Eye (tissue), 1 donor: Measurements from ENCODE around the gene RNF213.
"Not testable (repeated sequence)": the region's sequence is repeated elsewhere in the genome, so short reads cannot be mapped to it uniquely, and the experiment has no call there.

Source experiments
- DNase-seq: peaks from one replicate; pipeline ENCODE4 v3.0.0-alpha.2; 2015

Gene RNF213

GRCh38 chr17:80401086-80401485 is 140.4 kb downstream of the RNF213 start:
- DNase-seq = not testable (repeated sequence)

DNA sequence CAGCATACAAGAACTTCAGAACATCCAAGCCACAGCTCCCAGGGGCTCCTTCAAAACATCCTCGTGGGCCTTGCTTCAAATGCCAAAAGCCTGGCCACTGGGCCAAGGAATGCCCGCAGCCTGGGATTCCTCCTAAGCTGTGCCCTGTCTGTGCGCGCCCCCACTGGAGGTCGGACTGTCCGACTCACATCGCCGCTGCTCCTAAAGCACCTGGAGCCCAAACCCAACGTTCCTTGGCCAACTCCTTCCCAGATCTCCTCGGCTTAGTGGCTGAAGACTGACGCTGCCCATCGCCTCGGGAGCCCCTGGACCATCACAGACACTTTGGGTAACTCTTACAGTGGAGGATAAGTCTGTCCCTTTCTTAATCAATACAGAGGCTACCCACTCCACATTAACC is 141.4 kb downstream of the RNF213 start:
- DNase-seq = not testable (repeated sequence)

DNA sequence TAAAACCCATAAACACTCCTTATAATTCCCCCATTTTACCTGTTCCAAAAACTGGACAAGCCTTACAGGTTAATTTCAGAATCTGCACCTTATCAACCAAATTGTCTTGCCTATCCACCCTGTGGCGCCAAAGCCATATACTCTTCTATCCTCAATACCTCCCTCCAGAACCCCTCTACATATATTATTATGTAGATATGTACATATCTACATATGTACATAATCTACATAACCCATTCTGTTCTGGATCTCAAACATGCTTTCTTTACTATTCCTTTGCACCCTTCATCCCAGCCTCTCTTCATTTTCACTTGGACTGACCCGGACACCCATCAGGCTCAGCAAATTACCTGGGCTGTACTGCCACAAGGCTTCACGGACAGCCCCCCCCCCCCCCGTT is 142.3 kb downstream of the RNF213 start:
- no peak for DNase-seq

DNA sequence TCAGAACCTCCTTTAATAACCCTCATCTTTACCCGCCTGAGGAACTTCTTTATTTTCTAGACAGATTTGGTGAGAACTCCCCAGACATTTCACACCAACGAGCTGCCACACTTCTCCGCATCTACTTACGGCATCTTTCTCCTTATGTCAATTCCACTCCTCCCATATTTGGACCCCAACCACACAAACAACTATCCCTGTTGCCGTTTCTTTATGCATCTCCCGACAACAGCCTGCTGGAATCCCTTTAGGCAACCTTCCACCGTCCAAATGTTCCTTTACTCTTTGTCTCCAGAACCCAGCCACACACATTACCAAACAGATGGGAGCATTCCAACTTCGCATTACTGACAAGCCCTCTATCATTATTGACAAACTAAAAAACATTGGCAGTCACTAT is 145.5 kb downstream of the RNF213 start:
- DNase-seq = no peak

- DNase-seq = not testable (repeated sequence)
Measured at GRCh38 chr17:80407917-80408316, 147.3 kb downstream of the RNF213 start.

- DNase-seq = no peak
Measured at GRCh38 chr17:80408872-80409271, 148.2 kb downstream of the RNF213 start.

- no peak for DNase-seq
Measured at GRCh38 chr17:80409626-80410025, 149.0 kb downstream of the RNF213 start.

DNA sequence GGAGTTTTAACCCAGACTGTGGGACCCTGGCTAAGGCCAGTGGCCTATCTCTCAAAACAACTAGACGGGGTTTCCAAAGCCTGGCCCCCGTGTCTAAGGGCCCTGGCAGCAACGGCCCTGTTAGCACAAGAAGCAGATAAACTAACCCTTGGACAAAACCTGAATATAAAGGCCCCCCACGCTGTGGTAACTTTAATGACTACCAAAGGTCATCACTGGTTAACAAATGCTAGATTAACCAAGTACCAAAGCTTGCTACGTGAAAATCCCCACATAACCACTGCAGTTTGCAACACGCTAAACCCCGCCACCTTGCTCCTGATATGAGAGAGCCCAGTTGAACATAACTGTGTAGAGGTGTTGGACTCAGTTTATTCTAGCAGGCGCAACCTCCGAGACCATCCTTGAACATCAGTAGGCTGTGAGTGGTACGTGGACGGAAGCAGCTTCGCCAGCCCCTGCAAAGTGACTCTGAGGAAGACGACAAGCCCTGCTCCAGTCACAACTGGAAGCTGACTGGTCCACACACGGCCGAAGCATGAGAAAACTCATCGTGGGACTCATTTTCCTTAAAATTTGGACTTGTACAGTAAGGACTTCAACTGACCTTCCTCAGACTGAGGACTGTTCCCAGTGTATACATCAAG is 149.9 kb downstream of the RNF213 start:
- DNase-seq = not testable (repeated sequence)

- no peak for DNase-seq
Measured at GRCh38 chr17:80413771-80414507, 153.3 kb downstream of the RNF213 start.

- no peak for DNase-seq
Measured at GRCh38 chr17:80414508-80414802, 153.8 kb downstream of the RNF213 start.

GRCh38 chr17:80414803-80415625 is 154.4 kb downstream of the RNF213 start, which contains the start of gene ENDOV:
Gene ENDOV, plus strand, starts transcription at chr17:80415167. Its CDS starts 28 bp downstream, at chr17:80415195.
- peak; percentile 99 for DNase-seq

DNA sequence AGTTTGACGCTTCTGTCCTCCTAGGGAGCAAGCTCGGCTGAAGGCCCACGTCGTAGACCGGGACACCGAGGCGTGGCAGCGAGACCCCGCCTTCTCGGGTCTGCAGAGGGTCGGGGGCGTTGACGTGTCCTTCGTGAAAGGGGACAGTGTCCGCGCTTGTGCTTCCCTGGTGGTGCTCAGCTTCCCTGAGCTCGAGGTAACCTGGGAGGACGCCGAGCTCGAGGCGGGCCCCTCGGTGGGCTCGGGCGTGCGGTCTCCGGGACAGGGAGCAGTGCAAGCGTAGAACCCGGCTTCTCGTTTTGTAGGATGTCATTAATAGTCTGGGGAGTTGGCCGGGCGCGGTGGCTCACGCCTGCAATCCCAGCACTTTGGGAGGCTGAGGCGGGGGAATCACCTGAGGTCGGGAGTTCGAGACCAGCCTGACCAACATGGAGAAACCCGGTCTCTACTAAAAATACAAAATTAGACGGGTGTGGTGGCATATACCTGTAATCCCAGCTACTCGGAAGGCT is 155.0 kb downstream of the RNF213 start:
- no peak for DNase-seq

GRCh38 chr17:80416260-80416939 is 155.7 kb downstream of the RNF213 start:
- DNase-seq = no peak

DNA sequence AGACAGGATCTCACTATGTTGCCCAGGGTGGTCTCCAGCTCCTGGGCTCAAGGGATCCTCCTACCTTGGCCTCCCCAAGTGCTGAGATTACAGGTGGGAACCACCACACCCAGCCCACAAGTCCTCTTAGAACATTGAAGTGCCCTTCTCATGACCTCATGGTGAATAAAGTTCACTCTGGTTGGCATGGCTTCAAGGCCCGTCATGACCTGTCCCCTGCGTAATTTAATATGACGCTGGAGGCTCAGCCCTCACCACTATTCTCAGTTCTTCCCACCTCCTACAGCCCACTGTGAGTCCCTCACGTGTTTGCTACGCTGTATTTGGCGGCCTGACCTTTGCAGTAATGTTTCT is 156.3 kb downstream of the RNF213 start:
- DNase-seq = no peak

- no peak for DNase-seq
Measured at GRCh38 chr17:80418589-80418988, 157.9 kb downstream of the RNF213 start.

DNA sequence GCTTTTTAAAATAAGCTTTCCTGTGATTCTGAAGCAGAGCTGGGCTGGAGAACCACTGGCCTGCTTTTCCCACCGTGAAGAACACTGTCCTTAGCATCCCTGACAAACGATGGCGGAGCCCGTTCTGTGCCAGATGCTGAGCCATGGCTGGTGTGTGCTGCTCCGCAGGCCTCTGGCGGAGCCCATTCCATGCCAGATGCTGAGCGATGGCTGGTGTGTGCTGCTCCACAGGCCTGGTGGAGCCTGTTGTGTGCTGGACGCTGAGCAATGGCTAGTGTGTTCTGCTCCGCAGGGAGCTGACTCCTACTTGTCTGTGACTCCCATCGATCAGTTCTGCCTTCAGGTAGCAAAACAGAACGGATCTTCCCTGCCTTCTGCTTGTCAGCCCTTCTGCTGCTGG is 158.6 kb downstream of the RNF213 start:
- DNase-seq = no peak

DNA sequence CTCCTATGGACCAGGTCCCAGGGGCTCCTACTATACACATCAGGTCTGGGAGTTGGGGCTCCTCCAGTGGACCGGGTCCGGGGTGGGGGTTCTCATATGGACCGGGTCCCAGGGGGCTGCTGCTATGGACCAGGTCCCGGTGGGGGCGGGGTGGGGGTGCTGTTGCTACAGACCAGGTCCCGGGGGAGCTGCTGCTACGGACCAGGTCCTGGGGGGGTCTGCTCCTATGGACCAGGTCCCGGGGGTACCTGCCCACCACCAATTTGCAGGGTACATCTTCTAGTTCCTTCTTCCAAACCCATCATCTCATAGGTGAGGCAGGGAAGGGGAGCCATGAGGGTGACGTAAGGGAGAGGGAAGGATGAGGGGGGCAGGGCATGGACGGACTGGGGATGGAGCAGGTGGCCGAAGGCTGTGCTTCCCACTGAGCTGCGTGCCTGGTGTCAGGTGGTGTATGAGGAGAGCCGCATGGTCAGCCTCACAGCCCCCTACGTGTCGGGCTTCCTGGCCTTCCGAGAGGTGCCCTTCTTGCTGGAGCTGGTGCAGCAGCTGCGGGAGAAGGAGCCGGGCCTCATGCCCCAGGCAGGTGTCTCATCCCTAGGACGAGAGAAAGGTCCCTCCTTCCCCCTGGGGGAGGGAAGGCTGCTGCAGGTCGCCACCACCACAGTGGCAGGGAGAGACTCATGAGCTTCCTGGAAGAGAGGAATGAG is 160.9 kb downstream of the RNF213 start:
- peak; percentile 45 for DNase-seq

DNA sequence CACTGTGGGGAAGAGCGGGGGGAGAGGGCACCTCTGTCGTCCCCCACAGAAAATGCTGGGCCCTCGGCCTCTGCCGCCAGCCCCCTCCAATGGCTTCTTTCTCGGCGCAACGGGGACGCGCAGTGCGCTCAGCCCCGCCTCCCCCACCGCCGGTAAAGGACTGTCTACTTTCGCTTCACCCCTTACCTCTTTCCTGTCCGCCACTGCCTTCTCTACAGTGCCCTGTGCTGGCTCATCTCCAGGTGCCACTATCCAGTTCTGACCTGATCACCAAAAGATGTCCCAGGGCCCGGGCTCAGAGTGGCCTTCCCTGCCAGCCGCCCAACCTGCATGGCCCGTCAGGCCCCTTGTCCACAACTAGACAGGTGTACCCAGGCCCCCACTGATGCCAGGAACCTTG is 161.6 kb downstream of the RNF213 start:
- DNase-seq = no peak

GRCh38 chr17:80422981-80423380 is 162.3 kb downstream of the RNF213 start:
- no peak for DNase-seq

- DNase-seq = no peak
Measured at GRCh38 chr17:80423536-80424225, 163.0 kb downstream of the RNF213 start.

DNA sequence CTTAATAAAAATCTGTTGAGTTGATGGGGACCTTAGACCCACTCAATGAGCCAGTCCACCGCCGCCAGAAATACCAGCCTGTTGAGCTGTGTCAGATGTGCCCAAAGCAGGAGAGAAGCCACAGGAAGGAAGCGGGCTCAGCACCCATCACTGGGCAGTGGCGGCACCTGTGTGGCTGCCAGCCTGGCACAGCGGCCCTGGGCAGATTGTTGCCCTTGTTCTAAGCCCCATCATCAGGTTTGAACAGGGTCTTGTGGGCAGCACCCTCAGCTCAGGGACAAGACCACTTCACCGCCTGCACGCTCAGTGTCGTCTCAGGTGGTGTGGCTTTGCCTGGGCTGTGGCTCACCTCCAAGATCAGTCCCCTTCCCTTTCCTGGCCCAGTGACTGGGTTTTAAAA is 163.6 kb downstream of the RNF213 start:
- no peak for DNase-seq
